GM12878 (cell line): ENCODE measurements around the gene HS3ST2. TPM values are rescaled to one million over a fixed set of nuclear protein-coding genes. Genes with fewer than 3 reads are reported as not detected.

Source experiments
- ATAC-seq: fragments of 200-7000 bp; cut with Tn5 transposase; 3 replicates; pipeline ENCODE4 v1.9.1; 2020; ENCODE audit warnings: mild to moderate bottlenecking, moderate library complexity
- BruUV-seq: library from RNA; stranded (reverse); fragments of 400-500 nt; replicated peaks from 2 replicates; lab custom pipeline; 2021; lab: Mats Ljungman, UMichigan
- CTCF ChIA-PET: fragments of 300-600 bp; sonication (Branson Sonifier 250); formaldehyde crosslinking; extraction: SDS; loops from one replicate; lab custom pipeline; 2021; ENCODE audit warnings: inconsistent platforms; lab: Yijun Ruan, JAX
- POLR2A ChIA-PET: fragments of 350-600 bp; formaldehyde crosslinking; extraction: SDS; loops from one replicate; lab custom pipeline; 2021; ENCODE audit warnings: inconsistent platforms; lab: Charles Lee
- RAD21 ChIA-PET: fragments of 300-600 bp; sonication (Branson Sonifier 250); formaldehyde crosslinking; loops from one replicate; lab custom pipeline; 2023; ENCODE audit warnings: antibody characterized with exemption; ENCODE audit not compliant: unreplicated experiment; lab: Charles Lee
- SMC1A ChIA-PET: fragments of 300-600 bp; sonication (Branson Sonifier 250); formaldehyde crosslinking; loops from one replicate; lab custom pipeline; 2023; ENCODE audit not compliant: unreplicated experiment, uncharacterized antibody; lab: Charles Lee
- DNase-seq: peaks from one replicate; pipeline ENCODE4 v3.0.0-alpha.2; 2011; ENCODE audit warnings: low read depth, low spot score
- FAIRE-seq: peaks from 3 replicates; lab custom pipeline; 2011; peaks lifted over from hg19 to GRCh38; lab: Jason Lieb, UNC
- H2AFZ ChIP-seq: 2 replicates; pipeline ENCODE4 v1.6.0; 2011; ENCODE audit warnings: low read depth, low read length, control low read depth; ENCODE audit not compliant: control insufficient read depth
- H3K27ac ChIP-seq: 2 replicates; pipeline ENCODE4 v1.5.1; 2011; ENCODE audit warnings: control low read depth; ENCODE audit not compliant: control insufficient read depth, insufficient read depth
- H3K27me3 ChIP-seq, 2 experiments: replicated peaks in 1 of 2; 2 replicates each; pipeline versions ENCODE4 v1.6.0 to v1.6.1; 2011; ENCODE audit warnings: low read length in 1 of 2; ENCODE audit not compliant: control insufficient read depth in 2 of 2, insufficient read depth in 2 of 2
- H3K36me3 ChIP-seq, 2 experiments: 2 replicates each; pipeline ENCODE4 v1.5.1; 2011; ENCODE audit warnings: low read length in 1 of 2; ENCODE audit not compliant: control insufficient read depth in 2 of 2, insufficient read depth in 2 of 2
- H3K4me1 ChIP-seq: 2 replicates; pipeline ENCODE4 v1.6.1; 2011; ENCODE audit warnings: mild to moderate bottlenecking, low read length, moderate library complexity, mixed read lengths; ENCODE audit not compliant: control insufficient read depth, insufficient read depth
- H3K4me2 ChIP-seq: 2 replicates; pipeline ENCODE4 v1.6.0; 2011; ENCODE audit warnings: control low read depth; ENCODE audit not compliant: control insufficient read depth, insufficient read depth
- H3K4me3 ChIP-seq: fragments of 200-600 bp; sonication (generic); 2 replicates; pipeline ENCODE4 v1.5.1; 2016
- H3K79me2 ChIP-seq: 2 replicates; pipeline ENCODE4 v1.6.0; 2011; ENCODE audit warnings: low read length; ENCODE audit not compliant: control insufficient read depth, insufficient read depth
- H3K9ac ChIP-seq: 2 replicates; pipeline ENCODE4 v1.8.0; 2011; ENCODE audit warnings: low read length, control low read depth, mixed read lengths; ENCODE audit not compliant: control insufficient read depth, insufficient read depth
- H3K9me3 ChIP-seq: replicated peaks from 3 replicates; pipeline ENCODE4 v1.5.1; 2011; ENCODE audit warnings: mild to moderate bottlenecking, low read length; ENCODE audit not compliant: control insufficient read depth, insufficient read depth
- H4K20me1 ChIP-seq: 2 replicates; pipeline ENCODE4 v1.6.0; 2011; ENCODE audit not compliant: control insufficient read depth, insufficient read depth
- BACH1 ChIP-seq: fragments of 450-650 bp; IDR thresholded peaks from 2 replicates; pipeline ENCODE4 v1.6.1; 2017; ENCODE audit warnings: mild to moderate bottlenecking, borderline replicate concordance
- BRCA1 ChIP-seq: IDR thresholded peaks from 2 replicates; pipeline ENCODE4 v1.6.1; 2011; ENCODE audit warnings: low read depth, low read length, improper control_type of control experiment
- FOS ChIP-seq: IDR thresholded peaks from 3 replicates; pipeline ENCODE4 v1.6.1; 2011; ENCODE audit warnings: borderline replicate concordance; ENCODE audit not compliant: insufficient read length; ENCODE audit errors: extremely low read depth
- GATAD2B ChIP-seq: fragments of 450-650 bp; conservative IDR thresholded peaks from 2 replicates; pipeline ENCODE4 v1.6.1; 2017; ENCODE audit warnings: low read depth, mild to moderate bottlenecking, moderate library complexity
- HDGF ChIP-seq: fragments of 450-650 bp; IDR thresholded peaks from 2 replicates; pipeline ENCODE4 v1.6.1; 2016; ENCODE audit warnings: antibody characterized with exemption
- IKZF1 ChIP-seq: fragments of 450-650 bp; conservative IDR thresholded peaks from 2 replicates; pipeline ENCODE4 v1.6.1; 2017; ENCODE audit warnings: antibody characterized with exemption, mild to moderate bottlenecking
- PML ChIP-seq: IDR thresholded peaks from 2 replicates; pipeline ENCODE4 v1.6.1; 2012; ENCODE audit warnings: low read length, inconsistent platforms
- RAD51 ChIP-seq: fragments of 450-650 bp; IDR thresholded peaks from 2 replicates; pipeline ENCODE4 v1.6.1; 2016; ENCODE audit warnings: moderate library complexity, mild to moderate bottlenecking, inconsistent platforms
- SREBF2 ChIP-seq: IDR thresholded peaks from 2 replicates; pipeline ENCODE4 v1.6.1; 2012; ENCODE audit warnings: mild to moderate bottlenecking, low read length
- STAT1 ChIP-seq: fragments of 450-650 bp; conservative IDR thresholded peaks from 2 replicates; pipeline ENCODE4 v1.6.1; 2014; ENCODE audit warnings: antibody characterized with exemption, mild to moderate bottlenecking
- ZNF384 ChIP-seq: IDR thresholded peaks from 2 replicates; pipeline ENCODE4 v1.6.1; 2012; ENCODE audit warnings: low read depth, mild to moderate bottlenecking, low read length, improper control_type of control experiment, borderline replicate concordance
- ZSCAN29 ChIP-seq: fragments of 450-650 bp; IDR thresholded peaks from 2 replicates; pipeline ENCODE4 v1.6.1; 2017; ENCODE audit warnings: mild to moderate bottlenecking, moderate library complexity
- WGBS: methylation state at CpG from one replicate; pipeline ENCODE4 v1.1.6; 2016; ENCODE audit warnings: low lambda C conversion rate; ENCODE audit not compliant: insufficient replicate concordance, insufficient coverage; ENCODE audit errors: missing lambda C conversion rate; 5-methylcytosine and 5-hydroxymethylcytosine counted together
- in situ Hi-C: fragments of 300-500 bp; cut with MboI; formaldehyde crosslinking; loops from 9 replicates; pipeline ENCODE4 v1.14.3; 2018; ENCODE audit warnings: mixed read lengths
- intact Hi-C: fragments of 100-400 bp; cut with micrococcal nuclease; formaldehyde crosslinking; loops from one replicate; pipeline ENCODE4 v1.14.2; 2022; ENCODE audit not compliant: unreplicated experiment
- polyA plus RNA-seq, 11 experiments: library from polyadenylated mRNA; depleted of rRNA in 4 of 11; unstranded in 6 of 11; stranded (reverse) in 5 of 11; fragments of >200 nt; fragmentation: Nextera tagmentation in 4 of 11; fragmentation: Illumina TruSeq in 1 of 11; extraction: Ambion mirVana in 4 of 11; extraction: Trizol in 1 of 11; gene quantifications; 1 replicate in 1 of 11; 2 replicates in 10 of 11; pipeline versions ENCODE4 v1.2.1 to v1.2.3, GENCODE V29; 2011 to 2016; ENCODE audit warnings: inconsistent platforms in 2 of 11, missing spikeins in 2 of 11, low read depth in 1 of 11
- total RNA-seq, 4 experiments: library from RNA; depleted of rRNA in 3 of 4; stranded (reverse); fragments of >200 nt in 3 of 4; fragmentation: Illumina TruSeq in 1 of 4; extraction: Trizol in 1 of 4; gene quantifications; 2 replicates each; pipeline versions ENCODE4 v1.2.1 to v1.2.3, GENCODE V29; 2013 to 2021
- TF ChIP-seq, protein P1 (sequence below): IDR thresholded peaks from 2 replicates; pipeline ENCODE4 v1.6.1; 2011; ENCODE audit warnings: borderline replicate concordance, low read depth, mild to moderate bottlenecking, moderate library complexity, low read length; ENCODE audit not compliant: insufficient read depth, poor library complexity, severe bottlenecking
- TF ChIP-seq, protein P2 (sequence below), 3 experiments: IDR thresholded peaks in 2 of 3; conservative IDR thresholded peaks in 1 of 3; 2 replicates each; pipeline ENCODE4 v1.5.1; 2011; ENCODE audit warnings: low read depth in 3 of 3, low read length in 3 of 3, mild to moderate bottlenecking in 3 of 3, control low read depth in 2 of 3, moderate library complexity in 2 of 3, inconsistent platforms in 1 of 3, mixed read lengths in 1 of 3; ENCODE audit not compliant: control insufficient read depth in 2 of 3, insufficient read depth in 1 of 3; ENCODE audit errors: extremely low read depth in 1 of 3

The HS3ST2 gene
- total and polyA plus RNA-seq, 10 of the 15 experiments (the other 5 are each of a cell fraction or from before 2014, with no cell fraction given) = not detected

- ATAC-seq (no peak), FAIRE-seq (no peak), DNase-seq (no peak)
- Histone ChIP-seq H3K36me3 (no peaks in the 10 kb centered on the region), H3K27ac (no peak overlapping the region), H3K79me2 (no peaks in the 10 kb centered on the region), H3K4me3 (no peak overlapping the region), H3K9me3 (no peaks in the 10 kb centered on the region), H3K4me2 (no peak overlapping the region), H3K4me1 (no peaks in the 10 kb centered on the region), H2AFZ (no peak overlapping the region), H3K27me3 (no peaks in the 10 kb centered on the region), H4K20me1 (no peaks in the 10 kb centered on the region), H3K9ac (no peak overlapping the region)
- RAD21 ChIA-PET = no interaction called here
- POLR2A ChIA-PET = no interaction called here
- CTCF ChIA-PET = no interaction called here
- no peak for TF ChIP-seq RAD51
- in situ Hi-C loops = no loop called here
- SMC1A ChIA-PET = no interaction called here
- no TSS peak for BruUV-seq
- intact Hi-C loops = no loop called here
Measured at GRCh38 chr16:22805326-22805725, 8.6 kb upstream of the HS3ST2 start.

DNA sequence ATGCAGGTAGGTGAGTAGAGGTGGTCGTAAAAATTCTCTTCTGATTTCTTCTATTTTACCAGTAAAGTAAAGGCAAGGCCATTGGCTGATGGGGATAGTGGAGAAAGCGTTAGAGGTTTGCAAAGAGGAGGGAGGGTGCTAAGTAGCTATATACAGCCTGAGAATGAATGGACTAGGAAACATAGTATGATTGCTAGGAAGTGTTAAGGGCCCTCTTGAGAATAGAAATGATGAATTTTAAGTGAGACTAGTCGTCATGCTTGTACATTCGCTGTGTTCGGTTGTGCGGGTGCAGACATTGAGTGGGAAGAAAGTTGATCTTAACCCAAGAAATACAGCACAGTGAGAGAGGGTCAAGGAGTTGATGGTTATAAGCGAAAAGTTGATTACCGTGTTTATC is 7.2 kb upstream of the HS3ST2 start:
- SMC1A ChIA-PET = no interaction called here
- no peaks in the 10 kb centered on the region for H3K27me3 ChIP-seq
- no TSS peak for BruUV-seq
- H3K27ac ChIP-seq = no peak overlapping the region
- H3K4me3 ChIP-seq = no peak overlapping the region
- no peak overlapping the region for H3K4me2 ChIP-seq
- DNase-seq = no peak
- H3K4me1 ChIP-seq = no peaks in the 10 kb centered on the region
- H3K36me3 ChIP-seq = no peaks in the 10 kb centered on the region
- WGBS = 42% methylated on average over 8 of the region's 8 CpGs
- H4K20me1 ChIP-seq = no peaks in the 10 kb centered on the region
- no peak for FAIRE-seq
- H3K79me2 ChIP-seq = no peaks in the 10 kb centered on the region
- CTCF ChIA-PET = no interaction called here
- H2AFZ ChIP-seq = no peak overlapping the region
- intact Hi-C loops = no loop called here
- no peak overlapping the region for H3K9ac ChIP-seq
- in situ Hi-C loops = no loop called here
- TF ChIP-seq PML = no peak
- TF ChIP-seq FOS = no peak
- no peak for TF ChIP-seq BACH1
- no peak for TF ChIP-seq BRCA1
- TF ChIP-seq, protein P1, sequence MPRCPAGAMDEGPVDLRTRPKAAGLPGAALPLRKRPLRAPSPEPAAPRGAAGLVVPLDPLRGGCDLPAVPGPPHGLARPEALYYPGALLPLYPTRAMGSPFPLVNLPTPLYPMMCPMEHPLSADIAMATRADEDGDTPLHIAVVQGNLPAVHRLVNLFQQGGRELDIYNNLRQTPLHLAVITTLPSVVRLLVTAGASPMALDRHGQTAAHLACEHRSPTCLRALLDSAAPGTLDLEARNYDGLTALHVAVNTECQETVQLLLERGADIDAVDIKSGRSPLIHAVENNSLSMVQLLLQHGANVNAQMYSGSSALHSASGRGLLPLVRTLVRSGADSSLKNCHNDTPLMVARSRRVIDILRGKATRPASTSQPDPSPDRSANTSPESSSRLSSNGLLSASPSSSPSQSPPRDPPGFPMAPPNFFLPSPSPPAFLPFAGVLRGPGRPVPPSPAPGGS = no peak
- no peak for TF ChIP-seq ZSCAN29
- TF ChIP-seq ZNF384 = no peak
- no peak for TF ChIP-seq HDGF
- no peak for TF ChIP-seq STAT1
- no peak for TF ChIP-seq IKZF1
- TF ChIP-seq, protein P2, sequence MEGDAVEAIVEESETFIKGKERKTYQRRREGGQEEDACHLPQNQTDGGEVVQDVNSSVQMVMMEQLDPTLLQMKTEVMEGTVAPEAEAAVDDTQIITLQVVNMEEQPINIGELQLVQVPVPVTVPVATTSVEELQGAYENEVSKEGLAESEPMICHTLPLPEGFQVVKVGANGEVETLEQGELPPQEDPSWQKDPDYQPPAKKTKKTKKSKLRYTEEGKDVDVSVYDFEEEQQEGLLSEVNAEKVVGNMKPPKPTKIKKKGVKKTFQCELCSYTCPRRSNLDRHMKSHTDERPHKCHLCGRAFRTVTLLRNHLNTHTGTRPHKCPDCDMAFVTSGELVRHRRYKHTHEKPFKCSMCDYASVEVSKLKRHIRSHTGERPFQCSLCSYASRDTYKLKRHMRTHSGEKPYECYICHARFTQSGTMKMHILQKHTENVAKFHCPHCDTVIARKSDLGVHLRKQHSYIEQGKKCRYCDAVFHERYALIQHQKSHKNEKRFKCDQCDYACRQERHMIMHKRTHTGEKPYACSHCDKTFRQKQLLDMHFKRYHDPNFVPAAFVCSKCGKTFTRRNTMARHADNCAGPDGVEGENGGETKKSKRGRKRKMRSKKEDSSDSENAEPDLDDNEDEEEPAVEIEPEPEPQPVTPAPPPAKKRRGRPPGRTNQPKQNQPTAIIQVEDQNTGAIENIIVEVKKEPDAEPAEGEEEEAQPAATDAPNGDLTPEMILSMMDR (IDR thresholded peaks at IDR 0.05 in 2 of 3, conservative IDR thresholded peaks at IDR 0.05 in 1 of 3; ENCODE audit: control insufficient read depth in 2 of 3, extremely low read depth in 1 of 3, insufficient read depth in 1 of 3, low read depth in 3 of 3, low read length in 3 of 3) = no peak
- no peak for TF ChIP-seq GATAD2B
- TF ChIP-seq SREBF2 = no peak
- no peaks in the 10 kb centered on the region for H3K9me3 ChIP-seq
- RAD21 ChIA-PET = no interaction called here
- no peak for ATAC-seq
- POLR2A ChIA-PET = no interaction called here
